Measurements from ENCODE around the gene BRAP.
A peak's percentile ranks its signal among the peaks of the same experiment; 100 is the strongest.
"Not testable (repeated sequence)": the region's sequence is repeated elsewhere in the genome, so short reads cannot be mapped to it uniquely, and the experiment has no call there.

Gene BRAP

GRCh38 chr12:111598637-111599452 is 86.9 kb downstream of the BRAP start, which contains the start of gene ATXN2:
TSS of gene ATXN2 (minus strand) at chr12:111599315. CDS start at chr12:111599034, 281 bp downstream.
- Histone ChIP-seq H3K27me3 (ENCODE audit: insufficient read depth, insufficient read length) (no peaks in the 10 kb centered on the region), H3K9me3 (ENCODE audit: insufficient read depth, low read length) (no peaks in the 10 kb centered on the region), H3K9ac (ENCODE audit: insufficient read length, low read depth) (peak within 1 kb of the TSS; percentile 98), H3K4me1 (ENCODE audit: insufficient read depth, insufficient read length) (no peaks in the 10 kb centered on the region), H3K4me3 (ENCODE audit: insufficient read length, low read depth) (peak within 1 kb of the TSS; percentile 99), H3K36me3 (ENCODE audit: insufficient read depth, insufficient read length, low read length) (peaks cover 4% of the 10 kb centered on the region)
- TF ChIP-seq YY1 (IDR thresholded peaks at IDR 0.05; ENCODE audit: insufficient read depth, insufficient read length) (no peak), SUZ12 (IDR thresholded peaks at IDR 0.05; ENCODE audit: extremely low read depth, insufficient read depth, insufficient read length) (no peak), ZNF274 (IDR thresholded peaks at IDR 0.05; ENCODE audit: low read depth, low read length) (no peak)
- no peak for DNase-seq (ENCODE audit: low read depth, low spot score)

GRCh38 chr12:111597831-111598636 is 87.7 kb downstream of the BRAP start:
- no peak for DNase-seq (ENCODE audit: low read depth, low spot score)
- H3K27me3 ChIP-seq (ENCODE audit: insufficient read depth, insufficient read length): no peaks in the 10 kb centered on the region
- TF ChIP-seq SUZ12 (IDR thresholded peaks at IDR 0.05; ENCODE audit: extremely low read depth, insufficient read depth, insufficient read length) (no peak), ZNF274 (IDR thresholded peaks at IDR 0.05; ENCODE audit: low read depth, low read length) (no peak), YY1 (IDR thresholded peaks at IDR 0.05; ENCODE audit: insufficient read depth, insufficient read length) (no peak)
- H3K9me3 ChIP-seq (ENCODE audit: insufficient read depth, low read length): no peaks in the 10 kb centered on the region
- H3K4me3 ChIP-seq (ENCODE audit: insufficient read length, low read depth): peak overlapping the region; percentile 99
- no peaks in the 10 kb centered on the region for H3K4me1 ChIP-seq (ENCODE audit: insufficient read depth, insufficient read length)
- H3K9ac ChIP-seq (ENCODE audit: insufficient read length, low read depth): peak overlapping the region; percentile 98
- peaks cover 4% of the 10 kb centered on the region for H3K36me3 ChIP-seq (ENCODE audit: insufficient read depth, insufficient read length, low read length)

GRCh38 chr12:111596985-111597830 is 88.5 kb downstream of the BRAP start:
- peak overlapping the region; percentile 98 for H3K9ac ChIP-seq (ENCODE audit: insufficient read length, low read depth)
- no peaks in the 10 kb centered on the region for H3K9me3 ChIP-seq (ENCODE audit: insufficient read depth, low read length)
- TF ChIP-seq SUZ12 (IDR thresholded peaks at IDR 0.05; ENCODE audit: extremely low read depth, insufficient read depth, insufficient read length) (no peak), YY1 (IDR thresholded peaks at IDR 0.05; ENCODE audit: insufficient read depth, insufficient read length) (no peak), ZNF274 (IDR thresholded peaks at IDR 0.05; ENCODE audit: low read depth, low read length) (no peak)
- H3K4me3 ChIP-seq (ENCODE audit: insufficient read length, low read depth): peak overlapping the region; percentile 99
- H3K4me1 ChIP-seq (ENCODE audit: insufficient read depth, insufficient read length): no peaks in the 10 kb centered on the region
- no peaks in the 10 kb centered on the region for H3K27me3 ChIP-seq (ENCODE audit: insufficient read depth, insufficient read length)
- peaks cover 4% of the 10 kb centered on the region for H3K36me3 ChIP-seq (ENCODE audit: insufficient read depth, insufficient read length, low read length)
- DNase-seq (ENCODE audit: low read depth, low spot score): no peak

- not testable (repeated sequence) for H3K9me3 ChIP-seq (ENCODE audit: insufficient read depth, low read length); DNase-seq (ENCODE audit: low read depth, low spot score); H3K9ac ChIP-seq (ENCODE audit: insufficient read length, low read depth); H3K36me3 ChIP-seq (ENCODE audit: insufficient read depth, insufficient read length, low read length); H3K4me3 ChIP-seq (ENCODE audit: insufficient read length, low read depth); H3K4me1 ChIP-seq (ENCODE audit: insufficient read depth, insufficient read length); H3K27me3 ChIP-seq (ENCODE audit: insufficient read depth, insufficient read length)
These were observed 90.4 kb downstream of the BRAP start for GRCh38 chr12:111595341-111595835.
